ENCODE measurements around the gene TCL1B. TPM values are rescaled to one million over a fixed set of nuclear protein-coding genes. Genes with fewer than 3 reads are reported as not detected.
"Not testable (repeated sequence)": the region's sequence is repeated elsewhere in the genome, so short reads cannot be mapped to it uniquely, and the experiment has no call there.

The TCL1B gene
- total RNA-seq, 1 donor from 2014 or later = 1.0 TPM

DNA sequence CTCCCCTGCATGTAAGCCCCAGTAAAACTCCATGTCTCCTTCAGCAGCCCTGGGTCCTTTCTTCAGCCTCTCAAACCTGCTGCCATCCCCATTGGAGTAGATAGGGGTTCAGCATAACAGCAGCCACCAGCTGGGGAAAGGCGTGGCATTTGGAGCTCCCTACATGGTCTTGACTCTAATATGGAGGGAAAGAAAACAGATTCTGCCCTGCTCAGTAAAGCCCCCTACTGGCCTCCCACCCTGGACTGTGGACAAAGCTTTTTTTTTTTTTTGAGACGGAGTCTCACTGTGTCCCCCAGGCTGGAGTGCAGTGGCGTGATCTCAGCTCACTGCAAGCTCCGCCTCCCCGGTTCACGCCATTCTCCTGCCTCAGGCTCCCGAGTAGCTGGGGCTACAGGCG, 20.7 kb upstream of the TCL1B start:
- not testable (repeated sequence) for H3K36me3 ChIP-seq (ENCODE audit: control insufficient read depth in 3 of 3, insufficient read depth in 3 of 3, low read length in 3 of 3); H3K4me1 ChIP-seq (ENCODE audit: control insufficient read depth in 3 of 3, insufficient read depth in 3 of 3, low read length in 3 of 3)
- peaks cover 0 to 20% (median 17%) of the 10 kb centered on the region in 3 donors for H3K27me3 ChIP-seq (ENCODE audit: control insufficient read depth in 3 of 3, insufficient read depth in 3 of 3, low read length in 3 of 3)

GRCh38 chr14:95666450-95666849, 19.8 kb upstream of the TCL1B start:
- H3K4me3 ChIP-seq (ENCODE audit: low read length in 3 of 3) = no peak overlapping the region
- peaks cover 0 to 18% (median 16%) of the 10 kb centered on the region in 3 donors for H3K27me3 ChIP-seq (ENCODE audit: control insufficient read depth in 3 of 3, insufficient read depth in 3 of 3, low read length in 3 of 3)
- H3K36me3 ChIP-seq (ENCODE audit: control insufficient read depth in 3 of 3, insufficient read depth in 3 of 3, low read length in 3 of 3) = no peaks in the 10 kb centered on the region
- H3K9ac ChIP-seq (ENCODE audit: low read depth in 1 of 3, low read length in 3 of 3) = no peak overlapping the region
- no peaks in the 10 kb centered on the region for H3K9me3 ChIP-seq (ENCODE audit: control insufficient read depth in 3 of 3, low read length in 3 of 3)
- H3K4me1 ChIP-seq (ENCODE audit: control insufficient read depth in 3 of 3, insufficient read depth in 3 of 3, low read length in 3 of 3) = peaks cover 0 to 2% (median 0%) of the 10 kb centered on the region in 3 donors
- no peak overlapping the region for H3K27ac ChIP-seq (ENCODE audit: low read depth, low read length)

More for the DNA sequence above, 20.7 kb upstream of the TCL1B start:
- H3K9me3 ChIP-seq (ENCODE audit: control insufficient read depth in 3 of 3, low read length in 3 of 3); H3K27ac ChIP-seq (ENCODE audit: low read depth, low read length); H3K9ac ChIP-seq (ENCODE audit: low read depth in 1 of 3, low read length in 3 of 3); H3K4me3 ChIP-seq (ENCODE audit: low read length in 3 of 3): not testable (repeated sequence)

DNA sequence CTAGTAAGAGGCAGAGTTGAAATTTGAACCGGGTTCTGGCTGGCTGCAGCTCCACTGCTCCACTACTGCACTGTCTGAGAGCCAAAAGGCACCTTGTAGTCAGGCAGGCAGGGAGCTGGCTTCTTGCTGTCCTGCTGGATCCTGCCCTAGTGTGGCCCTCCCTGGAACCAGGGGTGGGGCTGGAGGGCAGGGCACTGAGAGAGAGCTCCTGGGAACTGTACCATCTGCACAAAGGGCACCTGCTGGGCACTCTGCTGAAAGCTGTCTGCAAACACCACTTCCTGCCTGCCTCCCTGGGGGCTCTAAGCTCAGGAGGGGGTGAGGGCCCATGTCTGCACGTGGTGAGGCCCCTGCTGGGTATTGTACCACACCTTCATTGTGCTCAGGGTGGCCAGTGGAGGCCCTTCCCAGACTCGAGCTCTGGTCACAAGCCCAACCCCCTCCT, 19.0 kb upstream of the TCL1B start:
- Histone ChIP-seq H3K4me3 (ENCODE audit: low read length in 3 of 3) (no peak overlapping the region), H3K9me3 (ENCODE audit: control insufficient read depth in 3 of 3, low read length in 3 of 3) (no peaks in the 10 kb centered on the region), H3K27me3 (ENCODE audit: control insufficient read depth in 3 of 3, insufficient read depth in 3 of 3, low read length in 3 of 3) (peaks cover 0 to 16% (median 13%) of the 10 kb centered on the region in 3 donors), H3K27ac (ENCODE audit: low read depth, low read length) (no peak overlapping the region), H3K9ac (ENCODE audit: low read depth in 1 of 3, low read length in 3 of 3) (no peak overlapping the region), H3K4me1 (ENCODE audit: control insufficient read depth in 3 of 3, insufficient read depth in 3 of 3, low read length in 3 of 3) (peaks cover 0 to 2% (median 0%) of the 10 kb centered on the region in 3 donors), H3K36me3 (ENCODE audit: control insufficient read depth in 3 of 3, insufficient read depth in 3 of 3, low read length in 3 of 3) (no peaks in the 10 kb centered on the region)

- no peaks in the 10 kb centered on the region for H3K9me3 ChIP-seq (ENCODE audit: control insufficient read depth in 3 of 3, low read length in 3 of 3)
- H3K27me3 ChIP-seq (ENCODE audit: control insufficient read depth in 3 of 3, insufficient read depth in 3 of 3, low read length in 3 of 3) = peaks cover 0 to 16% (median 12%) of the 10 kb centered on the region in 3 donors
- no peaks in the 10 kb centered on the region for H3K36me3 ChIP-seq (ENCODE audit: control insufficient read depth in 3 of 3, insufficient read depth in 3 of 3, low read length in 3 of 3)
- no peak overlapping the region for H3K4me3 ChIP-seq (ENCODE audit: low read length in 3 of 3)
- H3K4me1 ChIP-seq (ENCODE audit: control insufficient read depth in 3 of 3, insufficient read depth in 3 of 3, low read length in 3 of 3) = no peaks in the 10 kb centered on the region
- H3K9ac ChIP-seq (ENCODE audit: low read depth in 1 of 3, low read length in 3 of 3) = no peak overlapping the region
- H3K27ac ChIP-seq (ENCODE audit: low read depth, low read length) = no peak overlapping the region
Observed at GRCh38 chr14:95668235-95668772, 17.9 kb upstream of the TCL1B start.

GRCh38 chr14:95674613-95675012, 11.6 kb upstream of the TCL1B start:
- peaks cover 3 to 14% (median 5%) of the 10 kb centered on the region in 3 donors for H3K27me3 ChIP-seq (ENCODE audit: control insufficient read depth in 3 of 3, insufficient read depth in 3 of 3, low read length in 3 of 3)

GRCh38 chr14:95675486-95675885, 10.7 kb upstream of the TCL1B start:
- peaks cover 3 to 14% (median 5%) of the 10 kb centered on the region in 3 donors for H3K27me3 ChIP-seq (ENCODE audit: control insufficient read depth in 3 of 3, insufficient read depth in 3 of 3, low read length in 3 of 3)
- no peaks in the 10 kb centered on the region for H3K4me1 ChIP-seq (ENCODE audit: control insufficient read depth in 3 of 3, insufficient read depth in 3 of 3, low read length in 3 of 3)
- H3K9me3 ChIP-seq (ENCODE audit: control insufficient read depth in 3 of 3, low read length in 3 of 3) = peaks cover 0 to 1% (median 0%) of the 10 kb centered on the region in 3 donors
- no peak overlapping the region for H3K9ac ChIP-seq (ENCODE audit: low read depth in 1 of 3, low read length in 3 of 3)
- no peak overlapping the region for H3K27ac ChIP-seq (ENCODE audit: low read depth, low read length)
- no peak overlapping the region for H3K4me3 ChIP-seq (ENCODE audit: low read length in 3 of 3)
- no peaks in the 10 kb centered on the region for H3K36me3 ChIP-seq (ENCODE audit: control insufficient read depth in 3 of 3, insufficient read depth in 3 of 3, low read length in 3 of 3)

More at GRCh38 chr14:95674613-95675012, 11.6 kb upstream of the TCL1B start:
- H3K27ac ChIP-seq (ENCODE audit: low read depth, low read length) = no peak overlapping the region
- peaks cover 0 to 1% (median 0%) of the 10 kb centered on the region in 3 donors for H3K9me3 ChIP-seq (ENCODE audit: control insufficient read depth in 3 of 3, low read length in 3 of 3)
- H3K9ac ChIP-seq (ENCODE audit: low read depth in 1 of 3, low read length in 3 of 3) = no peak overlapping the region
- H3K36me3 ChIP-seq (ENCODE audit: control insufficient read depth in 3 of 3, insufficient read depth in 3 of 3, low read length in 3 of 3) = no peaks in the 10 kb centered on the region
- no peaks in the 10 kb centered on the region for H3K4me1 ChIP-seq (ENCODE audit: control insufficient read depth in 3 of 3, insufficient read depth in 3 of 3, low read length in 3 of 3)
- H3K4me3 ChIP-seq (ENCODE audit: low read length in 3 of 3) = no peak overlapping the region

GRCh38 chr14:95677179-95677835, 8.9 kb upstream of the TCL1B start:
- Histone ChIP-seq H3K27ac (ENCODE audit: low read depth, low read length) (no peak overlapping the region), H3K27me3 (ENCODE audit: control insufficient read depth in 3 of 3, insufficient read depth in 3 of 3, low read length in 3 of 3) (peaks cover 2 to 9% (median 3%) of the 10 kb centered on the region in 3 donors), H3K9me3 (ENCODE audit: control insufficient read depth in 3 of 3, low read length in 3 of 3) (peaks cover 0 to 1% (median 0%) of the 10 kb centered on the region in 3 donors), H3K4me3 (ENCODE audit: low read length in 3 of 3) (no peak overlapping the region), H3K36me3 (ENCODE audit: control insufficient read depth in 3 of 3, insufficient read depth in 3 of 3, low read length in 3 of 3) (no peaks in the 10 kb centered on the region), H3K4me1 (ENCODE audit: control insufficient read depth in 3 of 3, insufficient read depth in 3 of 3, low read length in 3 of 3) (no peaks in the 10 kb centered on the region), H3K9ac (ENCODE audit: low read depth in 1 of 3, low read length in 3 of 3) (no peak overlapping the region)

- no peaks in the 10 kb centered on the region for H3K4me1 ChIP-seq (ENCODE audit: control insufficient read depth in 3 of 3, insufficient read depth in 3 of 3, low read length in 3 of 3)
- peaks cover 3 to 11% (median 3%) of the 10 kb centered on the region in 3 donors for H3K27me3 ChIP-seq (ENCODE audit: control insufficient read depth in 3 of 3, insufficient read depth in 3 of 3, low read length in 3 of 3)
- no peaks in the 10 kb centered on the region for H3K36me3 ChIP-seq (ENCODE audit: control insufficient read depth in 3 of 3, insufficient read depth in 3 of 3, low read length in 3 of 3)
- no peak overlapping the region for H3K9ac ChIP-seq (ENCODE audit: low read depth in 1 of 3, low read length in 3 of 3)
- H3K27ac ChIP-seq (ENCODE audit: low read depth, low read length) = no peak overlapping the region
- H3K4me3 ChIP-seq (ENCODE audit: low read length in 3 of 3) = no peak overlapping the region
- peaks cover 0 to 1% (median 0%) of the 10 kb centered on the region in 3 donors for H3K9me3 ChIP-seq (ENCODE audit: control insufficient read depth in 3 of 3, low read length in 3 of 3)
Observed at GRCh38 chr14:95679148-95679815, 6.9 kb upstream of the TCL1B start.

- Histone ChIP-seq H3K27me3 (ENCODE audit: control insufficient read depth in 3 of 3, insufficient read depth in 3 of 3, low read length in 3 of 3) (peaks cover 5 to 13% (median 6%) of the 10 kb centered on the region in 3 donors), H3K4me3 (ENCODE audit: low read length in 3 of 3) (no peak overlapping the region), H3K36me3 (ENCODE audit: control insufficient read depth in 3 of 3, insufficient read depth in 3 of 3, low read length in 3 of 3) (no peaks in the 10 kb centered on the region)
Observed at GRCh38 chr14:95679998-95680735, 6.1 kb upstream of the TCL1B start.

More at GRCh38 chr14:95679998-95680735, 6.1 kb upstream of the TCL1B start:
- Histone ChIP-seq H3K4me1 (ENCODE audit: control insufficient read depth in 3 of 3, insufficient read depth in 3 of 3, low read length in 3 of 3) (no peaks in the 10 kb centered on the region), H3K9me3 (ENCODE audit: control insufficient read depth in 3 of 3, low read length in 3 of 3) (peaks cover 0 to 1% (median 0%) of the 10 kb centered on the region in 3 donors), H3K27ac (ENCODE audit: low read depth, low read length) (no peak overlapping the region), H3K9ac (ENCODE audit: low read depth in 1 of 3, low read length in 3 of 3) (no peak overlapping the region)

All from skeletal muscle tissue (tissue), 4 donors.